GM23338 (cell line): ENCODE measurements around the gene KARS1. TPM values are rescaled to one million over a fixed set of nuclear protein-coding genes. Genes with fewer than 3 reads are reported as not detected.

ENCODE experiments used
- ATAC-seq: fragments of 200-7000 bp; cut with Tn5 transposase; 3 replicates; pipeline ENCODE4 v1.9.1; 2020
- DNase-seq: peaks from one replicate; pipeline ENCODE4 v3.0.0-alpha.2; 2015; ENCODE audit warnings: low spot score
- H2AFZ ChIP-seq: fragments of 200-600 bp; sonication (generic); 2 replicates; pipeline ENCODE4 v1.8.0; 2016; ENCODE audit warnings: antibody characterized with exemption, mild to moderate bottlenecking, moderate library complexity
- H3F3A ChIP-seq: fragments of 200-600 bp; sonication (generic); replicated peaks from 2 replicates; pipeline ENCODE4 v1.8.0; 2017; ENCODE audit warnings: antibody characterized with exemption, mixed run types, low read depth
- H3K27ac ChIP-seq: fragments of 200-600 bp; sonication (generic); 2 replicates; pipeline ENCODE4 v1.6.1; 2016; ENCODE audit warnings: low read depth
- H3K27me3 ChIP-seq: fragments of 200-600 bp; sonication (generic); 2 replicates; pipeline ENCODE4 v1.8.0; 2016; ENCODE audit warnings: mild to moderate bottlenecking, mixed run types, moderate library complexity; ENCODE audit not compliant: insufficient read depth
- H3K36me3 ChIP-seq: fragments of 200-600 bp; sonication (generic); 2 replicates; pipeline ENCODE4 v1.8.0; 2016; ENCODE audit warnings: mild to moderate bottlenecking; ENCODE audit not compliant: insufficient read depth
- H3K4me1 ChIP-seq: fragments of 200-600 bp; sonication (generic); 2 replicates; pipeline ENCODE4 v1.8.0; 2016; ENCODE audit warnings: mild to moderate bottlenecking, moderate library complexity; ENCODE audit not compliant: insufficient read depth
- H3K4me2 ChIP-seq: fragments of 200-600 bp; sonication (generic); 2 replicates; pipeline ENCODE4 v1.7.1; 2017; ENCODE audit warnings: mixed run types
- H3K4me3 ChIP-seq: fragments of 200-600 bp; sonication (generic); 2 replicates; pipeline ENCODE4 v1.6.1; 2016; ENCODE audit warnings: mixed run types
- H3K79me2 ChIP-seq: fragments of 200-600 bp; sonication (generic); replicated peaks from 2 replicates; pipeline ENCODE4 v1.8.0; 2017; ENCODE audit warnings: mild to moderate bottlenecking; ENCODE audit not compliant: insufficient read depth
- H3K9me2 ChIP-seq: fragments of 200-600 bp; sonication (generic); 2 replicates; pipeline ENCODE4 v1.8.0; 2017; ENCODE audit not compliant: insufficient read depth
- H4K20me1 ChIP-seq: fragments of 200-600 bp; sonication (generic); replicated peaks from 2 replicates; pipeline ENCODE4 v1.8.0; 2017; ENCODE audit warnings: mild to moderate bottlenecking; ENCODE audit not compliant: insufficient read depth
- H3K27ac Mint-ChIP-seq: 2 replicates; pipeline ENCODE4 v1.8.0; 2020; ENCODE audit warnings: inconsistent platforms, mild to moderate bottlenecking, moderate library complexity, mixed read lengths
- H3K27me3 Mint-ChIP-seq: 3 replicates; pipeline ENCODE4 v1.8.0; 2022; ENCODE audit warnings: low read depth, mild to moderate bottlenecking, moderate library complexity, mixed read lengths, inconsistent platforms; ENCODE audit not compliant: insufficient read depth, poor library complexity
- H3K36me3 Mint-ChIP-seq: 3 replicates; pipeline ENCODE4 v1.8.0; 2021; ENCODE audit warnings: low read depth, mild to moderate bottlenecking, inconsistent platforms, moderate library complexity, mixed read lengths
- H3K4me1 Mint-ChIP-seq: 3 replicates; pipeline ENCODE4 v1.8.0; 2020; ENCODE audit warnings: mild to moderate bottlenecking, inconsistent platforms, mixed read lengths
- H3K4me3 Mint-ChIP-seq: 3 replicates; pipeline ENCODE4 v1.8.0; 2021; ENCODE audit warnings: moderate library complexity, mild to moderate bottlenecking, inconsistent platforms, mixed read lengths
- H3K9me3 Mint-ChIP-seq: 3 replicates; pipeline ENCODE4 v1.8.0; 2020; ENCODE audit warnings: moderate library complexity, mild to moderate bottlenecking, inconsistent platforms, mixed read lengths
- CTCF ChIP-seq, 2 experiments: fragments of 200-600 bp in 1 of 2; sonication (generic) in 1 of 2; conservative IDR thresholded peaks; 2 replicates each; pipeline versions ENCODE4 v1.5.1 to v1.6.1; 2016 to 2017; ENCODE audit warnings: antibody characterized with exemption in 2 of 2, low read depth in 2 of 2, mild to moderate bottlenecking in 2 of 2, moderate library complexity in 1 of 2
- ETS1 ChIP-seq: IDR thresholded peaks from 2 replicates; pipeline ENCODE4 v1.6.1; 2016; ENCODE audit warnings: antibody characterized with exemption
- EZH2phosphoT487 ChIP-seq: fragments of 200-600 bp; sonication (generic); IDR thresholded peaks from one replicate; pipeline ENCODE4 v1.8.1; 2018; ENCODE audit warnings: antibody characterized with exemption; ENCODE audit not compliant: unreplicated experiment
- JUNB ChIP-seq: IDR thresholded peaks from one replicate; pipeline ENCODE4 v1.6.1; 2016; ENCODE audit warnings: antibody characterized with exemption; ENCODE audit not compliant: unreplicated experiment
- NANOG ChIP-seq: IDR thresholded peaks from 2 replicates; pipeline ENCODE4 v1.6.1; 2016; ENCODE audit warnings: antibody characterized with exemption, borderline replicate concordance
- POLR2AphosphoS5 ChIP-seq: IDR thresholded peaks from 2 replicates; pipeline ENCODE4 v1.6.1; 2016; ENCODE audit warnings: antibody characterized with exemption, low read depth
- REST ChIP-seq: IDR thresholded peaks from one replicate; pipeline ENCODE4 v1.6.1; 2018; ENCODE audit warnings: antibody characterized with exemption; ENCODE audit not compliant: unreplicated experiment
- STAT1 ChIP-seq: IDR thresholded peaks from one replicate; pipeline ENCODE4 v1.6.1; 2016; ENCODE audit warnings: antibody characterized with exemption; ENCODE audit not compliant: unreplicated experiment
- ZNF462 ChIP-seq: fragments of 250-450 bp; sonication (Bioruptor Pico); IDR thresholded peaks from 2 replicates; pipeline ENCODE4 v1.5.0; 2020; ENCODE audit warnings: mild to moderate bottlenecking, moderate library complexity
- polyA plus RNA-seq: library from polyadenylated mRNA; unstranded; fragments of >200 nt; fragmentation: Nextera tagmentation; extraction: Ambion mirVana; gene quantifications from 2 replicates; pipeline ENCODE4 v1.2.1, GENCODE V29; 2016
- total RNA-seq: library from RNA; depleted of rRNA; stranded (reverse); fragments of >200 nt; shearing (Covaris generic); gene quantifications from 2 replicates; pipeline ENCODE4 v1.2.3, GENCODE V29; 2014

KARS1 gene
- total and polyA plus RNA-seq, 2 experiments from 2014 or later, result 220 to 229 TPM

DNA sequence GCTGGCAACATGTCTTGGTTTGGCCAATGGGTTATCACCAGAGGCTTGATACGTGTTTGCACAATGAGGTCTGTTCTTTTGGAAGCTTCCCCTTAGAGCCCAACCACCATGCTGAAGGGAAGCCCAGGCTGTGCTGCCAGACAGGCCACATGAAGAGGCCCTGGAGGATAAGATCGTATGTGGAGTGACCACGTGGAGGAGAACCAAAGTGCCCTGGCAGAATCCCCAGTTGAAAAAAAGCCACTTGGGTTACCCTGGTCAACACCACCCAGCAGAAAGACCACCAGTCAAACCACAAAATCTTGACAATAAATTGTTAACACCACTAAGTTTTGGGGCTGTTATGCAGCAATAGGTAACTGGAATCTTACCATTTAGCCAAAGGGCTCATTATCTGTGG lies 17.4 kb downstream of the KARS1 start (continued):
- TF ChIP-seq ETS1 (no peak), CTCF (conservative IDR thresholded peaks at IDR 0.05; ENCODE audit: low read depth in 2 of 2) (no peak)

DNA sequence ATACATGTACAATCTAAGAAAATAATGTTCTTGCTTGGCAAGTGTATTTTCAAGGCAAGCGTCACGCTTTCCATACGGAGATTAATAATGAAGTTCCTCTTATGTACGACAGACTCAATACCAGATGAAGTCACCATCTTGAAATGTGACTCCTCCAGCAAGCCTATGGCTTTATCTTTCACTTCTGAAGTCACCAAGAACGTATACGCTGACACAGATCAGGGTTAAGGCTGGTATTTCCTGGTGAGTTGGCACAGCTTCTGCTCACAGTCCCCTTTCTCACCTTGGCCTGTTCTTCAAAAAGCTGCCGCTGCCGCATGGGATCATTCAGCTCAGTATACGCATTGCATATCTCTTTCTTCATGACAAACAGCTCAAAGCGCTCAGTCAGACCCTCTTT lies 18.3 kb downstream of the KARS1 start:
- Histone ChIP-seq H3K27ac (no peak overlapping the region), H3K9me2 (no peaks in the 10 kb centered on the region), H3K4me1 (no peaks in the 10 kb centered on the region), H3K79me2 (no peaks in the 10 kb centered on the region), H3K4me3 (no peak overlapping the region), H3K27me3 (no peaks in the 10 kb centered on the region), H3K36me3 (peaks cover 83% of the 10 kb centered on the region), H3K4me2 (no peak overlapping the region), H3F3A (peaks cover 14% of the 10 kb centered on the region; the same call in 1 of the 2 replicates), H4K20me1 (no peaks in the 10 kb centered on the region), H2AFZ (no peak overlapping the region)
- Mint-ChIP-seq H3K4me1 (no peaks in the 10 kb centered on the region), H3K36me3 (peaks cover 87% of the 10 kb centered on the region), H3K9me3 (no peaks in the 10 kb centered on the region), H3K4me3 (no peak overlapping the region), H3K27me3 (peaks cover 2% of the 10 kb centered on the region), H3K27ac (no peak overlapping the region)
- no peak for ATAC-seq
- DNase-seq, result no peak
- TF ChIP-seq ZNF462 (CRISPR knock-in tag) (no peak), EZH2phosphoT487 (no peak), JUNB (no peak), POLR2AphosphoS5 (no peak), NANOG (no peak), CTCF (conservative IDR thresholded peaks at IDR 0.05; ENCODE audit: low read depth in 2 of 2) (no peak), REST (no peak), STAT1 (no peak)
